GM19372 (cell line): ENCODE results near the gene LRMDA.
A peak's percentile ranks its signal among the peaks of the same experiment; 100 is the strongest.

ENCODE experiments used
- ATAC-seq: cut with Tn5 transposase; IDR thresholded peaks from one replicate; pipeline ENCODE4 v1.9.1; 2021; ENCODE audit warnings: mild to moderate bottlenecking, low read depth, moderate library complexity; ENCODE audit not compliant: unreplicated experiment

Gene LRMDA

GRCh38 chr10:75431180-75432111, at the start of gene LRMDA:
TSS of gene LRMDA (plus strand) at chr10:75431624.
- ATAC-seq = no peak

GRCh38 chr10:75386128-75386527, 45.3 kb upstream of the LRMDA start:
- ATAC-seq = no peak

GRCh38 chr10:75388082-75388481, 43.3 kb upstream of the LRMDA start:
- no peak for ATAC-seq

GRCh38 chr10:75390178-75390577, 41.2 kb upstream of the LRMDA start:
- no peak for ATAC-seq

GRCh38 chr10:75392271-75392670, 39.2 kb upstream of the LRMDA start:
- no peak for ATAC-seq

- ATAC-seq = no peak
Measured at GRCh38 chr10:75392744-75393143, 38.7 kb upstream of the LRMDA start.

GRCh38 chr10:75394221-75394620, 37.2 kb upstream of the LRMDA start:
- no peak for ATAC-seq

- no peak for ATAC-seq
Measured at GRCh38 chr10:75395066-75395931, 36.1 kb upstream of the LRMDA start.

GRCh38 chr10:75395932-75396630, 35.3 kb upstream of the LRMDA start:
- ATAC-seq = no peak

- ATAC-seq = no peak
Measured at GRCh38 chr10:75396631-75397495, 34.6 kb upstream of the LRMDA start.

- no peak for ATAC-seq
Measured at GRCh38 chr10:75397496-75398199, 33.8 kb upstream of the LRMDA start.

- no peak for ATAC-seq
Measured at GRCh38 chr10:75398200-75398691, 33.2 kb upstream of the LRMDA start.

- no peak for ATAC-seq
Measured at GRCh38 chr10:75398692-75399460, 32.5 kb upstream of the LRMDA start.

- peak; percentile 32 for ATAC-seq
Measured at GRCh38 chr10:75399461-75400162, 31.8 kb upstream of the LRMDA start.

GRCh38 chr10:75400163-75400770, 31.2 kb upstream of the LRMDA start:
- no peak for ATAC-seq

GRCh38 chr10:75400771-75401568, 30.5 kb upstream of the LRMDA start:
- peak; percentile 26 for ATAC-seq
